ENCODE data around the gene MTUS2.

The MTUS2 gene

GRCh38 chr13:29513981-29514719 lies 694.0 kb downstream of the MTUS2 start:
- no peak for DNase-seq

DNA sequence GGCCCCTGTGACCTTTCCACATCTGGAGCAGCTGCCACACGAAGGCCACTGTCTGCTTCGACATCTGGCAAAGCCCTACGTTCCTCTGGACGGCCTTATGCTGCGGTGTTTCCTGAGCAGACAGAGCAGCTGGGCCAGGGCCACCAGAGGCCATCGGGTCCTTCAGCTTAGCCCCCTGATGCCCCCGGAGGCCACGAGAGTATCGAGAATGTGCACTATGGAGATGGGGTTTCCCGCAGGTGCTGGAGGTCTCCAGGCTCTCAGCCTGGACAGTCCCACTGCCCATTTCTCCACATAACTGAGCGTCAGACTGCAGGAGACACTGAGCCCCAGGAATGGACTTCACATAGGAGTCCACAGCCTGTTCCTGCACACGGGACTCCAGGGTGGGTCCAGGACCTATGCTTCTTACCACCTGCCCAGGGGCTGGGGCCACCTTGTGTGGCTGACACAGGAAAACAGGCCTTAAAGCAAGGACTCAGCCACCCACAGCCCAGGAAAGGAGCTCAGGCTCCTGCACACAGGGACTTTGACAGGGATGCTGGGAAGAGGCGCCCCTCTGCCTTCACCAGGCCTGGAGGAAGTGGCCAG lies 694.7 kb downstream of the MTUS2 start:
- DNase-seq, result no peak

GRCh38 chr13:29515372-29515771 lies 695.2 kb downstream of the MTUS2 start:
- DNase-seq, result no peak

DNA sequence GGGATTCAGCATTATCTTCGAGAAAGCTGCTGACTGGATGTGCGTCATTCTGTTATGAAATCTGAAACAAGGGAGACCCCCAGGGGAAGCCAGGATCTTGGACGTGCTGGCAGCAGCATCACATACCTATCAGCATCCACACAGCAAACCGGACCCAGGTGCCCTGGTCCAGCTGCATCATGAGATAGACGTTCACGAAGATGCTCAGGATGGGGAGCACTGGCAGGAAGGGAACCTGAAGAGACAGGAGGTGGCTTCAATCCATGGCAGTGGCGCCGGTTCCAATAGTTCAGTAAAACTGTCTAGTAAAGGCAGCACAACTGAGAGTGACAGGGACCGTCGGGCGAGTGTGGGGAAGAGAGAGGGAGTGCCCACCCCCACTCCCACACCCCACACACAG lies 695.9 kb downstream of the MTUS2 start:
- no peak for DNase-seq

DNA sequence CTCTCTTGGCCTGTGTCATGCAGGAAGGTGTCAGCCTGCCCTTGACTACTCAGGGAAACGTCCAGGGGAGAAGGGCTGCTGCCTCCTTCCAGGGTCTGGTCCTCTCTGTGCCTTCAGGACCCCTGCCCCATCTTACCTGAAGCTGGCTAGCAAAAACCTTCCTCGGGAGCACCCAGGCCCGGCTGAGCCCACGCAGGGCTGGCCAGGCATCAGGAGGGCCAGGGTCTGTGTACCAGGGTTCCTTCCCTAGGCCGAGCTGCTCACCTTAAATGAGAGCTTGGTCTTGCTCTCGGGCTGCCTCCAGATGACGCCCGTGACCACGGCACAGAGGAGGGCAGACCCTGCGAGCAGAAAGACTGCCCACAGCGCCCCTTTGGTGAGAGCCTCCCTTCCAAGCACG lies 696.7 kb downstream of the MTUS2 start:
- DNase-seq, result no peak

GRCh38 chr13:29519921-29520320 lies 699.8 kb downstream of the MTUS2 start:
- DNase-seq, result no peak

- DNase-seq, result no peak
These were observed 700.5 kb downstream of the MTUS2 start for GRCh38 chr13:29520671-29521070.

DNA sequence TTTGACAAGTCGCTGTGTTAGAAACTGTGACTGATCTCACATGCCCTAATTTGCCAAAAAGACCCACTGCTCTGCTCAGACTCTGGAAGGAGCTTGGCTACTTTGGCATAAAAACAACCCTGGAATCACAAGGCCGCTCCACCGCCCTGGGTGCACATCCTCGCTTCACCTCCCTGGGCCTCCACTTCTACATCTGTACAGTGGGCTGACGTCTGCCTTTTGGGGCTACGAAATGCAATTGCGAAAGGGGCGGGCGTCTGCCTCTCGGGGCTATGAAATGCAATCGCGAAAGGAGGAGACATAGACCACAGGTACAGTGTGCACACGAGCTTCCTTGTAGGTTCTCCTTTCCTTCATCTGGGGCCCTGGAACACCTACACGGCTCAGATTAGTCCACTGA lies 701.2 kb downstream of the MTUS2 start:
- DNase-seq, result no peak

GRCh38 chr13:29522044-29522685 lies 702.0 kb downstream of the MTUS2 start:
- no peak for DNase-seq

DNA sequence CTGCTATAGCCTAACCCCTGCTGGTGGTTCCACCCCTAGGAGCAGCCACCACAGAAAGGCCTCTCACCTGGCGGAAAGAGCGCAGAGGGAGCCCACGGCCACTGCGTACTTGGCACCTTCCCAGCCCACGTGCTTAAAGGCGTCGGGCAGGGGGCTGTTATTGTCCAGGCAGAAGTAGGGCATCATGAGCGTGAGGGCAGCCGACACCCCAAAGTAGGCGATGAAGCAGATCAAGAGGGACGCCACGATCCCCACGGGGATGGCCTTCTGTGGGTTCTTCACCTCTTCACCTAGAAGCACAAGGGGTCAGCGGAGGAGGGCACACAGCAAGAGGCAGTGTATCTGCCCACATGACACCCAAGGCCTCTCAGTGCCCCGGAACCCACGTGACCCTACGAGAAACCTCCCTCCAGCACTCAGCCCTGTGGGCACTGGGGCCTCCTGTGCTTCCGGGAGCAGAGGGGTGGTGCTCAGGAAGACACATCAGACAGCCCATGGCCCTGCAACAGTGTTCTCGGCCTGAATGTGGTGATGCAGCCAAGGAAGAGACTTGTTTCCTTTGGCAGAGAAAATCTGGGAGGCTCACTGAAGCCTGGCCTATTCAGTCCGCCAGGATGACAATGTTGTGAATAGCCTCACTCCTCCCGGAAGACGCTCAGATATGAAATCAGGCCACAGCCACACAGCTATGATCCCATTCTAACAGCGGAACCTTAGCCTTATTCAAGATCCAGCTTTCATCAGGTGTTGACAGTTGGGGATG lies 703.2 kb downstream of the MTUS2 start:
- DNase-seq, result no peak

DNA sequence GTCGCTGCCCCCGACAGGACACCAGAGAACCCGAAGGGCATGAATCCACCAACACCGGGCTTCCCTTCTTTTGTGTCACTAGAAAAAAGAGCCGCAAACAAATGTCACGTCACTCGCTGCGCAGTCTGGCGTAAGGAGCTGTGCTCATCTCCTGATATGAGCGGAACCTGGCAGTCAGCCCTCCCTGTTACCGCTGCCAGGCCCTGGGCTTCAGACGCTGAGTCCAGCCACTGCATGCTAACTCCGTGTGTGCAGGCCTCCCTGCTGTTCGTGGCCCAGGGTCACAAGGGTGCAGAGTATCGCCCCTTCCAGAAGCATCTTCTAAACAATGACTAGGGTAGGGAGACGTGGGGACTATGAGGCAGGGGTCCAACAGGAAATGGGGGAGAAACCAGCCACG lies 704.0 kb downstream of the MTUS2 start:
- DNase-seq, result no peak

DNA sequence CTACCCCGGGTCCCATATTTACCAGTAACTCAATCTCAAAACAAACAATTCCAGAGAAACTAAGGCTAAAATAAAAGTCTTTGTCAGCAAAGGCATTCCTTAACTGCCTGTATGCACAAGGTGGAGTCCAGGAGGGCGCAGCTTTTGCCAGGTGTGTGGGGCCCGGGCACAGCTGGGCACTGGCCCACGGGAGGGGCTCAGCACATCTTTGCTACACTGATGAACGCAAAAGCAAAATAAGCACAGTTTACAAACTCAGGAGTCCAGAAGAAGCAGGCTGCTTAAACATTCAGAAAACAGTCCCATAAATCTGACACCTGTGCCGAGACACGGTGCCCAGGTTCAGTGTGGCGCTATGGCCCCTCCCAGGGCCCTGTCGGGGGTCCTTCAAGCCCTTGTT lies 704.5 kb downstream of the MTUS2 start:
- DNase-seq, result no peak

GRCh38 chr13:29525757-29526156 lies 705.6 kb downstream of the MTUS2 start:
- no peak for DNase-seq

GRCh38 chr13:29526741-29527140 lies 706.6 kb downstream of the MTUS2 start:
- no peak for DNase-seq

DNA sequence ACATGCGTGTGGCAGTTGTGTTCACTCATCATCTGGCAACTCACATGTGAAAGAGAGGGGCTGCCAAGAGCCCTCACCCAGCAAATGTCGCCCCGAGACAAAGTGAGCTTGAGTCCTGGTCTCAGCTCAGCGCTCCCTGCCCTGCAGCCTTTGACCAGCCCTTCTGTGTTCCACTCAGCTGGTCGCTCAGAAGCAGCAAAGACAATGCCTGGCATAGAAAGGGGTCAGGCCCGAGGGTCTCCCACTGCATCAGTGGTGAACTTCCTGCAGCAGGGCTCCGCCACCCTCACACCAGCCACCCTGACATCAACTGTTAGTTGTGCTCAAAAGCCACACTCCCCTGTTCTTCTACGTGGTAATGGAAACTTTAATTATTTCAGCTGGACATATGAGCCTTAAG lies 707.4 kb downstream of the MTUS2 start:
- DNase-seq, result no peak

DNA sequence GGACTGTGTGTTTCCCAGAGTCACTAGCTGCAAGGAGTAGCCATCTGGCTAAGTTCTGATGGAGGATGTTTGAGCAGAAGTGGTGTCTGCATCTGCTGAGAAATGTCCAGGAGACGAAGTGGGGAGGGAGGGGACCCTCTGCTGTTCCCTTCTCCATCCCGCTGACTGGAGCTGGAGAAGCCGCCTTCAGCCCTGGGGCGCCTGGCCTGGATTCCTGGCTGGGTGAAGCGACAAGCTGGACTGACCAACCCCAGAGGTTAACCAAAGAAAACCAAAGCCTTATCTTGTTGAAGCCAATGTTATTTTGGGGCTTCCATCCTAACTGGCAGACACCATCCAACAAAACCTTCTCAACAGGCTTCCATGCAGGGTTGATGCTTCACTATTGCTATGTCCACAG lies 707.8 kb downstream of the MTUS2 start:
- DNase-seq, result no peak

DNA sequence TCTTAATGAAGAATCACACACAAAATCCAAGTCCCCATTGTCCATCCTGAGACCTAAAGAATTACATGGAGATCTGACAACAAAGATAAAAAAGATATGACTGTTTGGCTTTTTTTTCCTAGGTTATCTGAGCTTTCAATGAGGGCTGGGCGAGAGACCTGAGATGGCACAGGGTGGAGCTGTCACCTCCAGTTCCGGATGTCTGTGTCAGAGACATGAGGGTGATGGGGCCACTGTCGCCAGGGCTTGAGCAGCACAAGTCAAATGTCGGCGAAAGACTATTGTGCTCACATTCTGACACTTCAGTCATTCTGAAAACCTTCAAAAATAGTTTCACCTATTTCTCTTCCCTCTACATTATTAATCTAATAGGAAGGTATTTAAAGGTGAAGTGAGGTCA lies 709.6 kb downstream of the MTUS2 start:
- no peak for DNase-seq

DNA sequence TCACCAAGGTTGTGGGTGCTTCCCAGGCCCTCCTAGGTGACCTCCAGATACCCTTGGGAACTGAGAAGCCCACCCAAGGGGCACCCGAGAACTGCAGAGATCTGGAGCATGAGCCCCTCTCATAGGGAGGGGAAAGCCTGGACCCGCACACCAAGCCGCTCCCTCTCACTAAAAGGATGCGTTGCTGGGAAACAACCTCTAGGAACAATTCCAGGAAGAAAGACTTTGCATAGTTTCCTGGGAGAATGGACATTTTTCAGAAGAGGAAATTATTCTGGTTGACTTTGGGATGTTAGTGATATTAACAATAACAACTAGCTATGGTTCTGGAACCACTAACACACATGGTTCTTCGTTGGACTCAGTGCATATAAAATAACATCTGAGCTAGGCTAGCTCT lies 710.8 kb downstream of the MTUS2 start:
- DNase-seq, result no peak

- no peak for DNase-seq
These were observed 712.0 kb downstream of the MTUS2 start for GRCh38 chr13:29532116-29532515.

DNA sequence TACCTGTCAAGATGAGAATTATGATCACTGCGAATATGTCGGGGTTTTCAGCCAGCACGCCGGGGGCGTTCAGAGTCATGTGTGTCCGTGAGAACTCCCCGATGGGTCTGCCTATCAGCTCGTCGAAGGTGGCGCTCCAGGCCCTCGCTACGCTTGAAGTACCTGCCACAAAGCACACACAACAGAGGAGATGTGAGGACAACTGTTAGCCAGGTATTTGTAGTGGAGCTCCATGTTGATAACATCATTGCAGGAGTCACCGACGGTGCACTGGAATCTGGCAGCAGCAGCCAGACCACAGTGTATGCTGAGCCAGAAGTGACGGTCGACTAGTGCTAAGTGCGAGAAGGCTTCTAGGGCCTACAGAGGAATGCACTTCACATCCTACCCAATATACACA lies 712.7 kb downstream of the MTUS2 start:
- no peak for DNase-seq

DNA sequence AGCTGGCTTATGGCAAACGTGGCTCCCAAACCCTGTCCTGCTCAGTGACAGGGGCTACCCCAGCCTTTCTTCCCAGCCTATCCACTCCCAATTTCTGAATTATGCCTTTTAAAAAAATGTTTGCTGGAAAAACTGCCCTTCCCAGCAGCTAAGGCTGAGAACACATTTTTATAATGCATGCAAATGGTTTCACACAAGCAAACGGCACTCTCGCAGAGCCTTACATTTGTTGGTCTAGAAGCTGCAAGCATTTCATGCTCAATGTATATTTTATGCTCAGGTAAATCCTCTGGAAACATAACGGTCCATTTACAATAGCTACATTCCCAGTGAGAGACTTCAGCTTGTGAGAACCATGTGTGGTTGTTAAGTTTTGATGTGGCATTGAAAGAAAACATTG lies 713.9 kb downstream of the MTUS2 start:
- DNase-seq, result no peak

DNA sequence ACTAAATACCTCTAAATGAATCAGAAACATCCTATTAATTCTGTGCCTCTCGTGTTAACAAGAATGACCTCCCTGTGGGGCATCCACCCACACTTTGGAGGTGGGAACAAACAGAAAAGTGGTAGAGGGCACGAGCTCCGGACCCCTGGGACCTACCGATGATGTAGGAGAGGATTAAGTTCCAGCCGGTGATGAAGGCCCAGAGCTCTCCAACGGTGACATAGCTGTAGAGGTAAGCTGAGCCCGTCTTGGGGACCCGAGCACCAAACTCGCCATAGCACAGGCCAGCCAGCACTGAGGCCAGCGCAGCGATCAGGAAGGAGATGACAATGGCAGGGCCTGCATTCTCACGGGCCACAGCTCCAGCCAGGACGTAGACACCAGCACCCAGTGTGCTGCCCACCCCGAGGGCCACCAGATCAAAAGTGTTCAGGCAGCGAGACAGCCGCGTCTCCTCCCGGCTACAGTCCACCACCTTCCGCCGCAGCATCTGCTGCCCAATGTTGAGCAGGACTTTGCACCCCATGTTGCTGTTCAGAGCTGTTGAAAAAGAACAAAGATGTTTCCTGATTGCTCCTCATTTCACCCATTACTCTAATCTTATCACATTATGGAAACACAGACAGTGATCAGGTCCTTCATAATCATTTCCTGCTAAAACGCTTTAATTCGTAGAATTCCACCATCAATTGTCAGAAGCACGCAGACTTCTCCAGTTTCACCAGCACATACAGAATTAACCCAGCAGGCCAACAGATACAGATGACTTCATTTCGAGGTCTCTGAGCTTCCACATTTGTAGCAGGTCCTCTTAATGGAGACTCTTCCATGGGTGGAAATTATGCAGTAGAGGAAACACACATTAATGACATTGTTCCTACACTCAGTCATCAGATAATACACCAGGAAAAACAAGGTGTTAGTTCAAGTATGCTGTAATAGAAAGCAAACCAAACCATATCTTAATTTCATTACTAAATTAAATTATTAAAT lies 715.8 kb downstream of the MTUS2 start:
- no peak for DNase-seq

DNA sequence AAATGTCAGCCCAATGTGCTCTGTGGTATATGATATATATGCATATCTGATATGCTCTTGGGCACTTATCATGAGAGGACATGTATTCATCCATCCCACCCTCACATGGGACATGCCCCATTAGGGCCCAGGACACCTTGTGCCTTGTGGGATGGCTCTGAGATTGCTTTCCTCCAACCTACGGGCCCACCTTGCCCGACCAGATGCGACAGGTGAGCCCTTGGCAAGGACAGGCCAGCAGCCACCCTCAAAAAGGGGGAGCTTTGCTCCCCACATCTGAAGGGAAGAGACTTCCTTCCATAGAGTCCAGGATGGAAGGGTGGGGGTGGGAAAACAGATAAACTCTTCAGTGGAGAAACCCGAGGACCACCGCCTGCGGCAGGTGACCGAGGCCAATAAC lies 716.7 kb downstream of the MTUS2 start:
- DNase-seq, result no peak

Data from NCI-H526 (cell line).